Vagina (tissue), 2 donors: ENCODE results near the gene TPGS1. TPM values are rescaled to one million over a fixed set of nuclear protein-coding genes. Genes with fewer than 3 reads are reported as not detected.

Experiments
- DNase-seq, 2 donors: peaks; one replicate each; pipeline ENCODE4 v3.0.0-alpha.2; 2017; ENCODE audit errors: extremely low spot score in 2 of 2
- H3K27ac ChIP-seq: fragments of 200-600 bp; sonication (generic); one replicate; pipeline ENCODE4 v1.5.1; 2019
- H3K27me3 ChIP-seq: fragments of 200-600 bp; sonication (generic); one replicate; pipeline ENCODE4 v1.5.1; 2019
- H3K36me3 ChIP-seq, 2 donors: fragments of 200-600 bp; sonication (generic); one replicate each; pipeline ENCODE4 v1.5.1; 2017 to 2019
- H3K4me1 ChIP-seq: fragments of 200-600 bp; sonication (generic); one replicate; pipeline ENCODE4 v1.5.1; 2019
- H3K4me3 ChIP-seq, 2 donors: fragments of 200-600 bp; sonication (generic); 1 replicate in 1 of 2; 2 replicates in 1 of 2; pipeline ENCODE4 v1.5.1; 2016 to 2019
- H3K9me3 ChIP-seq: fragments of 200-600 bp; sonication (generic); one replicate; pipeline ENCODE4 v1.5.1; 2019
- CTCF ChIP-seq, 3 experiments: fragments of 450-650 bp in 2 of 3; fragments of 200-600 bp in 1 of 3; sonication (generic) in 1 of 3; IDR thresholded peaks; one replicate each; pipeline ENCODE4 v1.5.1; 2017 to 2019; ENCODE audit warnings: antibody characterized with exemption in 3 of 3, mild to moderate bottlenecking in 2 of 3, moderate library complexity in 2 of 3
- POLR2A ChIP-seq, 2 donors: fragments of 450-650 bp; IDR thresholded peaks; one replicate each; pipeline ENCODE4 v1.6.1; 2017; ENCODE audit warnings: antibody characterized with exemption in 2 of 2, mild to moderate bottlenecking in 2 of 2, moderate library complexity in 2 of 2
- POLR2AphosphoS5 ChIP-seq, 2 donors: sonication (generic); formaldehyde crosslinking; IDR thresholded peaks; one replicate each; pipeline ENCODE4 v1.9.0; 2017; ENCODE audit warnings: antibody characterized with exemption in 2 of 2, mild to moderate bottlenecking in 2 of 2, low read depth in 1 of 2; ENCODE audit not compliant: insufficient read depth in 1 of 2
- intact Hi-C: fragments of 100-400 bp; cut with DNase I; formaldehyde crosslinking; loops from one replicate; pipeline ENCODE4 v1.15.1; 2023
- total RNA-seq: library from RNA; depleted of rRNA; stranded (reverse); fragments of >200 nt; gene quantifications from one replicate; pipeline ENCODE4 v1.2.3, GENCODE V29; 2016

Gene TPGS1
- total RNA-seq, 1 donor from 2014 or later: 39.5 TPM

GRCh38 chr19:534088-534487, 26.8 kb downstream of the TPGS1 start:
- Histone ChIP-seq H3K9me3 (no peaks in the 10 kb centered on the region), H3K4me3 (peak overlapping the region; percentile 91 to 95), H3K4me1 (peaks cover 43% of the 10 kb centered on the region), H3K36me3 (peaks cover 4 to 35% of the 10 kb centered on the region in 2 donors), H3K27ac (peak overlapping the region; percentile 87), H3K27me3 (no peaks in the 10 kb centered on the region)
- intact Hi-C loops: no loop called here
- TF ChIP-seq POLR2A (IDR thresholded peaks at IDR 0.05) (no peak), POLR2AphosphoS5 (IDR thresholded peaks at IDR 0.05; ENCODE audit: insufficient read depth in 1 of 2, low read depth in 1 of 2) (no peak), CTCF (IDR thresholded peaks at IDR 0.05) (no peak)
- DNase-seq: no peak

- peaks cover 42% of the 10 kb centered on the region for H3K4me1 ChIP-seq
These were observed 27.9 kb downstream of the TPGS1 start for GRCh38 chr19:535017-535835.

GRCh38 chr19:536031-536880, 29.0 kb downstream of the TPGS1 start:
- Histone ChIP-seq H3K4me1 (peaks cover 35% of the 10 kb centered on the region), H3K36me3 (peaks cover 4 to 44% of the 10 kb centered on the region in 2 donors), H3K27me3 (no peaks in the 10 kb centered on the region), H3K4me3 (no peak overlapping the region), H3K27ac (no peak overlapping the region), H3K9me3 (no peaks in the 10 kb centered on the region)
- no peak for DNase-seq
- no peak for TF ChIP-seq POLR2A (IDR thresholded peaks at IDR 0.05)
- no peak for TF ChIP-seq CTCF (IDR thresholded peaks at IDR 0.05)
- no peak for TF ChIP-seq POLR2AphosphoS5 (IDR thresholded peaks at IDR 0.05; ENCODE audit: insufficient read depth in 1 of 2, low read depth in 1 of 2)
- intact Hi-C loops: no loop called here

More at GRCh38 chr19:535017-535835, 27.9 kb downstream of the TPGS1 start:
- Histone ChIP-seq H3K4me3 (no peak overlapping the region), H3K9me3 (no peaks in the 10 kb centered on the region), H3K36me3 (peaks cover 4 to 42% of the 10 kb centered on the region in 2 donors), H3K27ac (no peak overlapping the region), H3K27me3 (no peaks in the 10 kb centered on the region)
- intact Hi-C loops: no loop called here
- no peak for DNase-seq
- TF ChIP-seq CTCF (IDR thresholded peaks at IDR 0.05): no peak
- TF ChIP-seq POLR2AphosphoS5 (IDR thresholded peaks at IDR 0.05; ENCODE audit: insufficient read depth in 1 of 2, low read depth in 1 of 2): no peak
- TF ChIP-seq POLR2A (IDR thresholded peaks at IDR 0.05): no peak

- no peaks in the 10 kb centered on the region for H3K27me3 ChIP-seq
- no peak for TF ChIP-seq POLR2A (IDR thresholded peaks at IDR 0.05)
- no peak for TF ChIP-seq POLR2AphosphoS5 (IDR thresholded peaks at IDR 0.05; ENCODE audit: insufficient read depth in 1 of 2, low read depth in 1 of 2)
- no peak for TF ChIP-seq CTCF (IDR thresholded peaks at IDR 0.05)
- H3K27ac ChIP-seq: no peak overlapping the region
- peaks cover 35% of the 10 kb centered on the region for H3K4me1 ChIP-seq
- intact Hi-C loops: no loop called here
- H3K9me3 ChIP-seq: no peaks in the 10 kb centered on the region
- H3K4me3 ChIP-seq: no peak overlapping the region
- peaks cover 4 to 50% of the 10 kb centered on the region in 2 donors for H3K36me3 ChIP-seq
- no peak for DNase-seq
These were observed 29.6 kb downstream of the TPGS1 start for GRCh38 chr19:536881-537404.
